Measurements from ENCODE around the gene FIBP.

DNA sequence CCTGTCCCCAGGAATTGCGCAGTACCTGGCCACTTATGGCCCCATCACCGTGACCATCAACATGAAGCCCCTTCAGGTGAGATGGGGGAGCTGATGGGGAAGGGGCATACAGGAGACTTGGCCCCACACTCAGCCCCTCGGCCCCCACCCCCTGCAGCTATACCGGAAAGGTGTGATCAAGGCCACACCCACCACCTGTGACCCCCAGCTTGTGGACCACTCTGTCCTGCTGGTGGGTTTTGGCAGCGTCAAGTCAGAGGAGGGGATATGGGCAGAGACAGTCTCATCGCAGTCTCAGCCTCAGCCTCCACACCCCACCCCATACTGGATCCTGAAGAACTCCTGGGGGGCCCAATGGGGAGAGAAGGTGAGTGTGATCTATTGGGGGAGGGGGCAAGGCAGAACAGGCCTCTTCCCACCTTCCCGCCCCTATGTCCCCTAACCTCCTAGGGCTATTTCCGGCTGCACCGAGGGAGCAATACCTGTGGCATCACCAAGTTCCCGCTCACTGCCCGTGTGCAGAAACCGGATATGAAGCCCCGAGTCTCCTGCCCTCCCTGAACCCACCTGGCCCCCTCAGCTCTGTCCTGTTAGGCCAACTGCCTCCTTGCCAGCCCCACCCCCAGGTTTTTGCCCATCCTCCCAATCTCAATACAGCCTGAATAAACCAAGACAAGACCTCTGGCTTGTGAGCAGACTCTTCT lies 5.1 kb downstream of the FIBP start:
- TF ChIP-seq, protein P1, sequence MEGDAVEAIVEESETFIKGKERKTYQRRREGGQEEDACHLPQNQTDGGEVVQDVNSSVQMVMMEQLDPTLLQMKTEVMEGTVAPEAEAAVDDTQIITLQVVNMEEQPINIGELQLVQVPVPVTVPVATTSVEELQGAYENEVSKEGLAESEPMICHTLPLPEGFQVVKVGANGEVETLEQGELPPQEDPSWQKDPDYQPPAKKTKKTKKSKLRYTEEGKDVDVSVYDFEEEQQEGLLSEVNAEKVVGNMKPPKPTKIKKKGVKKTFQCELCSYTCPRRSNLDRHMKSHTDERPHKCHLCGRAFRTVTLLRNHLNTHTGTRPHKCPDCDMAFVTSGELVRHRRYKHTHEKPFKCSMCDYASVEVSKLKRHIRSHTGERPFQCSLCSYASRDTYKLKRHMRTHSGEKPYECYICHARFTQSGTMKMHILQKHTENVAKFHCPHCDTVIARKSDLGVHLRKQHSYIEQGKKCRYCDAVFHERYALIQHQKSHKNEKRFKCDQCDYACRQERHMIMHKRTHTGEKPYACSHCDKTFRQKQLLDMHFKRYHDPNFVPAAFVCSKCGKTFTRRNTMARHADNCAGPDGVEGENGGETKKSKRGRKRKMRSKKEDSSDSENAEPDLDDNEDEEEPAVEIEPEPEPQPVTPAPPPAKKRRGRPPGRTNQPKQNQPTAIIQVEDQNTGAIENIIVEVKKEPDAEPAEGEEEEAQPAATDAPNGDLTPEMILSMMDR (IDR thresholded peaks at IDR 0.05; ENCODE audit: low read depth, low read length) = no peak
- TF ChIP-seq POLR2A (IDR thresholded peaks at IDR 0.05; ENCODE audit: extremely low read depth, insufficient read length) = no peak
